ENCODE results near the gene LRRC32. TPM values are rescaled to one million over a fixed set of nuclear protein-coding genes. Genes with fewer than 3 reads are reported as not detected.

The LRRC32 gene
- total RNA-seq, 2 experiments from 2014 or later = 23.2 to 24.5 TPM

- Mint-ChIP-seq H3K9me3 (no peaks in the 10 kb centered on the region), H3K36me3 (ENCODE audit: low read depth) (no peaks in the 10 kb centered on the region), H3K27ac (peak overlapping the region; percentile 60), H3K4me1 (ENCODE audit: low read depth) (peaks cover 17% of the 10 kb centered on the region), H3K27me3 (peaks cover 3% of the 10 kb centered on the region), H3K4me3 (peak overlapping the region; percentile 35)
- intact Hi-C loops (cut with micrococcal nuclease) = no loop called here
- POLR2A ChIA-PET = interaction anchor here (0.9 to 1.3 kb wide), 3 partner anchors 12 to 13 kb away, joined by 3 read pairs; no protein-coding TSS in a partner anchor
- DNase-seq (peak; percentile 36), ATAC-seq (peak; percentile 67)
- CTCF ChIA-PET = interaction anchor here (0.7 to 2.0 kb wide), 15 partner anchors 9 to 478 kb away, joined by 3 to 8 read pairs (median 3); partner anchors contain the start of gene LRRC32
- TF ChIP-seq CTCF (IDR thresholded peaks at IDR 0.05) = no peak
These were observed 15.9 kb upstream of the LRRC32 start for GRCh38 chr11:76686261-76687079.

- Mint-ChIP-seq H3K9me3 (no peaks in the 10 kb centered on the region), H3K4me3 (peak overlapping the region; percentile 35), H3K36me3 (ENCODE audit: low read depth) (no peaks in the 10 kb centered on the region), H3K4me1 (ENCODE audit: low read depth) (peaks cover 17% of the 10 kb centered on the region), H3K27me3 (peaks cover 7% of the 10 kb centered on the region), H3K27ac (peak overlapping the region; percentile 60)
- intact Hi-C loops (cut with micrococcal nuclease) = no loop called here
- TF ChIP-seq CTCF (IDR thresholded peaks at IDR 0.05) = no peak
- no peak for ATAC-seq
- ChIA-PET POLR2A (interaction anchor here (0.9 to 1.3 kb wide), 3 partner anchors 11 to 13 kb away, joined by 3 read pairs; no protein-coding TSS in a partner anchor), CTCF (interaction anchor here (0.7 to 2.0 kb wide), 15 partner anchors 8 to 477 kb away, joined by 3 to 8 read pairs (median 3); partner anchors contain the start of gene LRRC32)
- DNase-seq = no peak
These were observed 15.3 kb upstream of the LRRC32 start for GRCh38 chr11:76685831-76686230.

DNA sequence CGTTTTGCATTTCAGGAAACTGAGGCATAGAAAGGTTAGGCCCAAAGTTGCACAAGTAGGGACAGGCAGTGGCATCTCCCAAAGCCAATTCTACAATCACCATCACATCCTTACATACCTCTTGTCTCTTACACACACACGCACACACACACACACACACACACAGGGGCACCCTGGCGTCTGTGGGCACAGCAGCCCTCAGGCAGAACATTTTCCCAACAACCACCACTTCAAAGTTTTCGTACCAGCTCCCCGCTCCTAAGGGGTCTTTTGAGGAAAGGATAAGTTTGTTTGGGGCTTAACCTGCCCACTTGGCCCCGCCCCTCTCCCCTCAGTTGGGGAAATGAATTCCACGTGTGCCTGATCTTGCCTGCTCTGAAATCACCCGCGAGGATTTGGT is 14.7 kb upstream of the LRRC32 start:
- intact Hi-C loops (cut with micrococcal nuclease) = no loop called here
- Mint-ChIP-seq H3K27ac (no peak overlapping the region), H3K4me3 (no peak overlapping the region), H3K4me1 (ENCODE audit: low read depth) (peaks cover 20% of the 10 kb centered on the region), H3K27me3 (peaks cover 7% of the 10 kb centered on the region), H3K36me3 (ENCODE audit: low read depth) (no peaks in the 10 kb centered on the region), H3K9me3 (no peaks in the 10 kb centered on the region)
- CTCF ChIA-PET = interaction anchor here (0.7 to 1.6 kb wide), 5 partner anchors 96 to 477 kb away, joined by 3 to 8 read pairs (median 3); no protein-coding TSS in a partner anchor
- no peak for DNase-seq
- POLR2A ChIA-PET = interaction anchor here (0.8 to 1.3 kb wide), 2 partner anchors 11 to 56 kb away, joined by 3 read pairs; no protein-coding TSS in a partner anchor
- TF ChIP-seq CTCF (IDR thresholded peaks at IDR 0.05) = no peak
- ATAC-seq = no peak

- no peaks in the 10 kb centered on the region for H3K36me3 Mint-ChIP-seq (ENCODE audit: low read depth)
- no peaks in the 10 kb centered on the region for H3K9me3 Mint-ChIP-seq
- no peak for ATAC-seq
- peaks cover 7% of the 10 kb centered on the region for H3K27me3 Mint-ChIP-seq
- no peak for TF ChIP-seq CTCF (IDR thresholded peaks at IDR 0.05)
- ChIA-PET CTCF (interaction anchor here (0.7 to 1.1 kb wide), 3 partner anchors 86 to 476 kb away, joined by 3 read pairs; no protein-coding TSS in a partner anchor), POLR2A (interaction anchor here (0.8 kb wide), 1 partner anchor 55 kb away, joined by 3 read pairs; no protein-coding TSS in a partner anchor)
- no peak for DNase-seq
- no peak overlapping the region for H3K27ac Mint-ChIP-seq
- intact Hi-C loops (cut with micrococcal nuclease) = loop anchor here (5.0 kb wide), 1 partner anchor 97 kb away; no protein-coding TSS in a partner anchor
- H3K4me3 Mint-ChIP-seq = no peak overlapping the region
- H3K4me1 Mint-ChIP-seq (ENCODE audit: low read depth) = peaks cover 24% of the 10 kb centered on the region
These were observed 14.0 kb upstream of the LRRC32 start for GRCh38 chr11:76684516-76684915.

All from activated CD8-positive, alpha-beta T cell treated with anti-CD3 and anti-CD28 coated beads for 36 hours (primary cell).